Transverse colon (tissue), 3 donors: ENCODE results near the gene DDX39B.

Source experiments
- CTCF ChIP-seq, 5 experiments: fragments of 200-600 bp in 3 of 5; fragments of 450-650 bp in 2 of 5; sonication (generic) in 3 of 5; IDR thresholded peaks; 1 replicate in 2 of 5; 2 replicates in 3 of 5; pipeline ENCODE4 v1.5.1; 2016 to 2017; ENCODE audit warnings: antibody characterized with exemption in 5 of 5, inconsistent platforms in 3 of 5, mild to moderate bottlenecking in 2 of 5, moderate library complexity in 1 of 5
- POLR2A ChIP-seq: fragments of 450-650 bp; IDR thresholded peaks from one replicate; pipeline ENCODE4 v1.6.1; 2016; ENCODE audit warnings: antibody characterized with exemption, mild to moderate bottlenecking, moderate library complexity

GRCh38 chr6:31544676-31545075 is 2.9 kb upstream of the DDX39B start:
- TF ChIP-seq CTCF (IDR thresholded peaks at IDR 0.05) (no peak), POLR2A (no peak)
